SU-DHL-6 (cell line): ENCODE data around the gene KLK15.

Experiments used
- H2AFZ ChIP-seq: fragments of 200-600 bp; sonication (generic); 2 replicates; pipeline ENCODE4 v1.6.1; 2014; ENCODE audit warnings: low read depth, mild to moderate bottlenecking, moderate library complexity, mixed read lengths, antibody characterized with exemption, low read length; ENCODE audit not compliant: severe bottlenecking
- H3F3A ChIP-seq: fragments of 200-600 bp; shearing (Covaris generic); 2 replicates; pipeline ENCODE4 v1.6.0; 2016; ENCODE audit warnings: antibody characterized with exemption, mild to moderate bottlenecking; ENCODE audit not compliant: insufficient read depth
- H3K27ac ChIP-seq: fragments of 200-600 bp; sonication (generic); 2 replicates; pipeline ENCODE4 v1.5.1; 2016; ENCODE audit warnings: low read depth, mild to moderate bottlenecking, low read length, moderate library complexity, mixed read lengths
- H3K27me3 ChIP-seq: fragments of 200-600 bp; sonication (generic), shearing (Covaris generic); 2 replicates; pipeline ENCODE4 v1.6.0; 2014; ENCODE audit warnings: mild to moderate bottlenecking, low read length
- H3K36me3 ChIP-seq: fragments of 200-600 bp; sonication (generic); 2 replicates; pipeline ENCODE4 v1.6.1; 2014; ENCODE audit warnings: mild to moderate bottlenecking, low read length, mixed read lengths
- H3K4me2 ChIP-seq: fragments of 300-600, 200-600 bp; shearing (Covaris generic), sonication (generic); 2 replicates; pipeline ENCODE4 v1.6.0; 2014; ENCODE audit warnings: low read length, low read depth, mild to moderate bottlenecking; ENCODE audit not compliant: poor library complexity, severe bottlenecking
- H3K4me3 ChIP-seq: fragments of 200-600 bp; sonication (generic); 2 replicates; pipeline ENCODE4 v1.5.1; 2014; ENCODE audit warnings: antibody characterized with exemption, low read length, mild to moderate bottlenecking, mixed read lengths; ENCODE audit not compliant: insufficient read depth, poor library complexity, severe bottlenecking
- H3K79me2 ChIP-seq: fragments of 200-600 bp; sonication (generic); 2 replicates; pipeline ENCODE4 v1.6.1; 2014; ENCODE audit warnings: mild to moderate bottlenecking, low read length, moderate library complexity; ENCODE audit not compliant: insufficient read depth
- H3K9ac ChIP-seq: fragments of 200-600 bp; sonication (generic); 2 replicates; pipeline ENCODE4 v1.7.0; 2014; ENCODE audit warnings: mild to moderate bottlenecking, low read length
- H3K9me2 ChIP-seq: fragments of 200-600 bp; sonication (generic); replicated peaks from 2 replicates; pipeline ENCODE4 v1.6.1; 2014; ENCODE audit warnings: low read length; ENCODE audit not compliant: insufficient read depth
- H3K9me3 ChIP-seq: fragments of 200-600 bp; sonication (generic); 2 replicates; pipeline ENCODE4 v1.6.1; 2014; ENCODE audit warnings: low read length, mixed read lengths; ENCODE audit not compliant: insufficient read depth
- H4K20me1 ChIP-seq: fragments of 200-600 bp; sonication (generic); 2 replicates; pipeline ENCODE4 v1.6.1; 2014; ENCODE audit warnings: low read depth, mild to moderate bottlenecking, antibody characterized with exemption, low read length, moderate library complexity, mixed read lengths
- CTCF ChIP-seq: fragments of 200-600 bp; sonication (generic); IDR thresholded peaks from one replicate; pipeline ENCODE4 v1.5.1; 2017; ENCODE audit warnings: antibody characterized with exemption, mild to moderate bottlenecking, low read length, moderate library complexity; ENCODE audit not compliant: insufficient read depth, poor library complexity, severe bottlenecking
- EZH2phosphoT487 ChIP-seq: fragments of 200-600 bp; sonication (generic), shearing (Covaris generic); conservative IDR thresholded peaks from 2 replicates; pipeline ENCODE4 v1.6.1; 2018; ENCODE audit warnings: mild to moderate bottlenecking, antibody characterized with exemption, low read length, moderate library complexity, mixed read lengths

KLK15 gene

GRCh38 chr19:50794074-50794875 lies 39.1 kb downstream of the KLK15 start:
- Histone ChIP-seq H3K9ac (no peak overlapping the region), H4K20me1 (peaks cover 6% of the 10 kb centered on the region; the same call in 1 of the 2 replicates), H3K9me3 (no peaks in the 10 kb centered on the region), H3K27ac (no peak overlapping the region), H3K79me2 (no peaks in the 10 kb centered on the region), H3K27me3 (no peaks in the 10 kb centered on the region), H2AFZ (no peak overlapping the region), H3K36me3 (no peaks in the 10 kb centered on the region), H3K4me2 (no peak overlapping the region), H3K9me2 (no peaks in the 10 kb centered on the region), H3F3A (peaks cover 34% of the 10 kb centered on the region), H3K4me3 (no peak overlapping the region)
- TF ChIP-seq EZH2phosphoT487, result no peak
- no peak for TF ChIP-seq CTCF

GRCh38 chr19:50793558-50794065 lies 39.8 kb downstream of the KLK15 start:
- Histone ChIP-seq H3K36me3 (no peaks in the 10 kb centered on the region), H3K27me3 (no peaks in the 10 kb centered on the region), H3K9me3 (no peaks in the 10 kb centered on the region), H3K4me2 (no peak overlapping the region), H3F3A (peaks cover 34% of the 10 kb centered on the region), H3K9me2 (no peaks in the 10 kb centered on the region), H2AFZ (no peak overlapping the region), H3K79me2 (no peaks in the 10 kb centered on the region), H4K20me1 (peaks cover 6% of the 10 kb centered on the region; the same call in 1 of the 2 replicates), H3K4me3 (no peak overlapping the region), H3K27ac (no peak overlapping the region), H3K9ac (no peak overlapping the region)
- TF ChIP-seq EZH2phosphoT487, result no peak
- TF ChIP-seq CTCF, result no peak

- Histone ChIP-seq H3K9ac (no peak overlapping the region), H3K4me2 (no peak overlapping the region), H3K36me3 (no peaks in the 10 kb centered on the region), H3F3A (peaks cover 26% of the 10 kb centered on the region), H3K27ac (no peak overlapping the region), H3K9me2 (no peaks in the 10 kb centered on the region), H4K20me1 (peaks cover 1% of the 10 kb centered on the region; the same call in 1 of the 2 replicates), H3K27me3 (no peaks in the 10 kb centered on the region), H3K79me2 (no peaks in the 10 kb centered on the region), H3K4me3 (no peak overlapping the region), H3K9me3 (no peaks in the 10 kb centered on the region), H2AFZ (no peak overlapping the region)
- TF ChIP-seq EZH2phosphoT487, result no peak
- no peak for TF ChIP-seq CTCF
Measured at GRCh38 chr19:50792272-50793250, 40.8 kb downstream of the KLK15 start.
